Stimulated activated effector memory CD8-positive, alpha-beta T cell treated with anti-CD3 and anti-CD28 coated beads, Interleukin-12 subunit alpha, Interleukin-12 subunit beta, amount 100 ng/mL, for 72 hours (primary cell): ENCODE measurements around the gene HOXB6.

Experiments used
- ATAC-seq: fragments of 150-1000 bp; cut with Tn5 transposase; 2 replicates; pipeline ENCODE4 v1.10.0; 2021
- DNase-seq, 2 donors: peaks; one replicate each; pipeline ENCODE4 v3.0.0; 2021 to 2022; ENCODE audit warnings: low spot score in 2 of 2
- H3K27ac Mint-ChIP-seq: one replicate; pipeline ENCODE4 v1.8.0; 2022; ENCODE audit warnings: mild to moderate bottlenecking, mixed read lengths
- H3K36me3 Mint-ChIP-seq: one replicate; pipeline ENCODE4 v1.8.0; 2022; ENCODE audit warnings: mild to moderate bottlenecking, mixed read lengths
- H3K4me1 Mint-ChIP-seq: one replicate; pipeline ENCODE4 v1.8.0; 2022; ENCODE audit warnings: mixed read lengths
- H3K4me3 Mint-ChIP-seq: one replicate; pipeline ENCODE4 v1.8.0; 2022; ENCODE audit warnings: mild to moderate bottlenecking, mixed read lengths
- H3K9me3 Mint-ChIP-seq: one replicate; pipeline ENCODE4 v1.8.0; 2022; ENCODE audit warnings: mixed read lengths

HOXB6 gene

GRCh38 chr17:48589060-48589830, 15.5 kb downstream of the HOXB6 start:
- Mint-ChIP-seq H3K4me3 (no peak overlapping the region), H3K4me1 (peaks cover 56% of the 10 kb centered on the region), H3K27ac (no peak overlapping the region), H3K9me3 (no peaks in the 10 kb centered on the region), H3K36me3 (no peaks in the 10 kb centered on the region)
- ATAC-seq (no peak), DNase-seq (no peak)

- Mint-ChIP-seq H3K27ac (no peak overlapping the region), H3K4me3 (no peak overlapping the region), H3K9me3 (no peaks in the 10 kb centered on the region), H3K36me3 (no peaks in the 10 kb centered on the region), H3K4me1 (peaks cover 50% of the 10 kb centered on the region)
- ATAC-seq: no peak
- no peak for DNase-seq
These were observed 16.3 kb downstream of the HOXB6 start for GRCh38 chr17:48588528-48588927.

- ATAC-seq (no peak), DNase-seq (no peak)
- Mint-ChIP-seq H3K27ac (no peak overlapping the region), H3K4me3 (no peak overlapping the region), H3K36me3 (no peaks in the 10 kb centered on the region), H3K4me1 (peaks cover 46% of the 10 kb centered on the region), H3K9me3 (no peaks in the 10 kb centered on the region)
These were observed 16.7 kb downstream of the HOXB6 start for GRCh38 chr17:48588074-48588415.

DNA sequence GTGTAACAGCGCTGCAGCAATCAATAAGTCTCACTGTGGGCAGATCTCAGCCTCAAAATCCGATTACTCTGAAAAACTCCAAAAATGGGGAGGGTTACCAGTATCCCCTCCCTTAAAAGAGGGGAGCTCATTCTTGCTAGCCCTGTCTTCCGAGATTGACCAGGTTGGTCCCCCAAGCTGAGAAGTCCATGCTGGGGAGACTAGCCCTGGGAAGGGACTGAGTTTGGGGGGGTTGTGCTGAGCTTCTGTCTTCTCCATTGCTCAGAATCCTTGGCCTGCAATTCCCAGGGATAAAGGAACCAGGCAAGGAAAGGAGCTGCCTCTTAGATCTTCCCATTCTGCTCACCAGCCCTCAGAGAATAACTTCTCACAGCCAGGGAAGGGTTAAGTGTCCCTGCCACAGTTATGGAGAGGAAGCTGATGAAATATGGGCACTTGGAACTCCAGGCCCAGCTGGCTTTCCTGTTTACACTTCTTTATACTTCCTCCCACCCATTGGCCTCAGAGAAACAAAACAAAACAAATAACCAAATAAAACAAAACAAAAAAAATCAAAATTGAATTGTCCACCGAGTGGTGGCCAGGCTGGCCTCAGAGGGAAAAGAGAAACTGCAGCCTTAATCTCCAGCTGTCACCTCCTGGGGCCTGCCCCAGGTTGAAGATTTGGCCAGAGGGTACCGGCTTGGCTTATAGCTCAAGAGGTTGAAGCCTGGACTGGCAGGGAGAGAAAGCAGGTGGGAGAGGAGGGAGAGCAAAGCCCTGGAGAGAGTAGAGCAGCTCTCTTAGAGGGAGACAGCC, 17.3 kb downstream of the HOXB6 start:
- H3K27ac Mint-ChIP-seq: no peak overlapping the region
- H3K4me1 Mint-ChIP-seq: peaks cover 40% of the 10 kb centered on the region
- H3K9me3 Mint-ChIP-seq: no peaks in the 10 kb centered on the region
- DNase-seq: no peak
- no peak for ATAC-seq
- H3K36me3 Mint-ChIP-seq: no peaks in the 10 kb centered on the region
- peak overlapping the region; percentile 91 for H3K4me3 Mint-ChIP-seq

- H3K9me3 Mint-ChIP-seq: no peaks in the 10 kb centered on the region
- H3K4me1 Mint-ChIP-seq: peaks cover 37% of the 10 kb centered on the region
- H3K36me3 Mint-ChIP-seq: no peaks in the 10 kb centered on the region
- ATAC-seq: peak; percentile 51
- H3K4me3 Mint-ChIP-seq: peak overlapping the region; percentile 91
- no peak for DNase-seq
- H3K27ac Mint-ChIP-seq: peak overlapping the region; percentile 77
These were observed 18.2 kb downstream of the HOXB6 start for GRCh38 chr17:48586355-48587258.

GRCh38 chr17:48584223-48584741, 20.5 kb downstream of the HOXB6 start:
- peak overlapping the region; percentile 91 for H3K4me3 Mint-ChIP-seq
- H3K27ac Mint-ChIP-seq: no peak overlapping the region
- no peaks in the 10 kb centered on the region for H3K36me3 Mint-ChIP-seq
- peaks cover 37% of the 10 kb centered on the region for H3K4me1 Mint-ChIP-seq
- no peaks in the 10 kb centered on the region for H3K9me3 Mint-ChIP-seq
- ATAC-seq: no peak
- no peak for DNase-seq

DNA sequence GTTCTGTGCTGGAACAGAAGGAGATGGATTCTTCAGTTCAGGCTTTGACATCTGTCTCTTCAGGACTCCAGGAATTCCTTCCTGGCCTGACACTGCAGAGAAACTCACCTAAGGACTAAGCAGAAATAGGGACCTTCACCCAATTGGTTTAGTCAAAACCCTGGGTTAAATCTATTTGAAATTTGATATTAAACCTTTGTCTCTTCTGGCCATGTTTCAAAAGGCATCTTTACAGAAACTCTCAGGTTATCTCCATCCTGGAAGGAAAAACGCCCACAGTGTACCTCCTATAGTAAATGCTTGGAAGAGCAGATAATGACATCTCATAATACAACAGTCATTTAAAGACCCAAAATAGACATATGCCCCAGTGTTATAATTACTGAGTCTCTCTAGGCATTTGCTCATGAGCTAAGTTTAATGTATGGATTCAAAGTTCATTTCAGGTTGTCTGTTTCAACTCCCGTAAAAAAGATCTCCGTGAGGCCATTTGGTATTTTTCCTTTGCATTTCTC, 21.0 kb downstream of the HOXB6 start:
- ATAC-seq: no peak
- Mint-ChIP-seq H3K27ac (no peak overlapping the region), H3K9me3 (no peaks in the 10 kb centered on the region), H3K4me1 (peaks cover 42% of the 10 kb centered on the region), H3K36me3 (no peaks in the 10 kb centered on the region), H3K4me3 (peak overlapping the region; percentile 91)
- no peak for DNase-seq

- Mint-ChIP-seq H3K27ac (no peak overlapping the region), H3K4me1 (peaks cover 43% of the 10 kb centered on the region), H3K9me3 (no peaks in the 10 kb centered on the region), H3K4me3 (peak overlapping the region; percentile 54), H3K36me3 (no peaks in the 10 kb centered on the region)
- ATAC-seq: no peak
- no peak for DNase-seq
These were observed 22.1 kb downstream of the HOXB6 start for GRCh38 chr17:48582750-48583069.

DNA sequence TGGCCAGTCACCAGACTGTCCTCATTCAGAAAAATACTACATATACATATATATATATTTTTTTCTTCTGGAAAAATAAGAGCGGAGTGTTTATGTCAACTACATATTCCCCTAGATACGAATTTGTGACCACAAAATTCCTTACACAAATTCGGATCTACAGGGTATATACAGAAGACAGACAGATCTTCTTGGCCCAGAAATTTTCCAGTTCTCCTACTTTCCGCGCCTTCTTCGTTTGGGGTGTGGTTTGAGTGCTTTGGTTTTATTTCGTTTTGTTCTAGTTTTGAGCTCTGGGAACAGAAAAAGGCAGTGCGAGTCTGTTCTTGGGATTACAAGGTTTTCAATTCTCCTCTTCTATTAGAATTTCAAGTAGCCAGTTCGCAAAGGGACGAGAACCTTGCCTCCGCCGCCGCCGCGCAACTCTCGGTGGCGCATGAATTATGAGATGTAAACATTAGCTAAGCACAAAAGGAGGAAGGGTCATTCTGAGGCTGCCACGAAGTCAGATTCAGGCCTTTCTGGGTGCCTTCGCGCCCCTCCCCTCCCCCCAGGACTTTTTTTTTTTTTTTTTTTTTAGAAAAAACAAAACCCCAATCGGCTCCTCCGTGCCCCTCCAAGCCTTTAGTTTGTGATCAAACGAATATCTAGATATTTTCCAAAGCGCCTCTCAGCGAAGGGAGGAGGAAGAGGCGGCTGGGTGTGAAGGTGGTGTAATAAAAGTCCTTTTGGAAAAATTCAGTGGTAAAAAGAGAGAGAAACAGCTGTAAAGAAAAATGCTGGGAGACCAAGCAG, 24.8 kb downstream of the HOXB6 start:
- Mint-ChIP-seq H3K4me3 (peak overlapping the region; percentile 86), H3K4me1 (peaks cover 16% of the 10 kb centered on the region), H3K36me3 (no peaks in the 10 kb centered on the region), H3K27ac (no peak overlapping the region), H3K9me3 (no peaks in the 10 kb centered on the region)
- no peak for DNase-seq
- no peak for ATAC-seq

- H3K9me3 Mint-ChIP-seq: no peaks in the 10 kb centered on the region
- peak overlapping the region; percentile 92 for H3K27ac Mint-ChIP-seq
- ATAC-seq (no peak), DNase-seq (no peak)
- H3K4me1 Mint-ChIP-seq: peaks cover 10% of the 10 kb centered on the region
- H3K36me3 Mint-ChIP-seq: no peaks in the 10 kb centered on the region
- peak overlapping the region; percentile 86 for H3K4me3 Mint-ChIP-seq
These were observed 25.4 kb downstream of the HOXB6 start for GRCh38 chr17:48579471-48579759.

- no peaks in the 10 kb centered on the region for H3K36me3 Mint-ChIP-seq
- no peaks in the 10 kb centered on the region for H3K9me3 Mint-ChIP-seq
- H3K27ac Mint-ChIP-seq: peak overlapping the region; percentile 92
- ATAC-seq (peak; percentile 72), DNase-seq (no peak)
- H3K4me1 Mint-ChIP-seq: peaks cover 9% of the 10 kb centered on the region
- H3K4me3 Mint-ChIP-seq: peak overlapping the region; percentile 86
These were observed 25.9 kb downstream of the HOXB6 start for GRCh38 chr17:48578616-48579470.

DNA sequence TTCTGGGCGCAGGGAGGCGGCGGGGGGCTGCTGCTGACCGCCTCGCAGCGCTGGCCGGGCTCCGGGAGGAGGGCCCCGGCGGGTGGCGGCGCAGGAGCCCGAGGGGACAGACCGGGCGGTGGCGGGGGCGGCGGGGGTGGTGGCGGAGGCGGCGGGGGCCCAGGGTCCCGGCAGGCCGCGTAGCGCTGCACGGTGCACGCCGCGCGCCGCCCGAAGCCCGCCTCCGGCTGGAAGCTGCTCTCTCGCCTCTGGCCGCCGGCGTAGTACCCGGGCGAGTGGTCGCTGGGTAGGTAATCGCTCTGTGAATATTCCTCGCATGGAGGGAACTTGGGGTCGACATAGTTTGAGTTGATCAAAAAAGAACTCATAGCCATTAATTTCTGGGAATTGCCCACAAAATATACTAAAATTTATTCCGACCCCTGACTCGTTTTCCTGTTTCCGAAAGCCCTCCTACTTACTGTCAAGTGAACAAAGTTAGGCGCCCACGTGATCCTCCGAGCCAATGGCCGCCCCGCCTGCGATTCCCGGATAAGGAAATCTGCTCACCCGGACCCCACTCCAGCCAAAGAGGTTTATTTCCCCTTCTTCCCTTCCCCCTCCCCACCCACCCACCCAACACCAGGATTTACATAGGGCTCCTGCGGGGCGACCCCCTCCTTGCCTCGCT, 26.7 kb downstream of the HOXB6 start, which contains the start of gene HOXB4:
HOXB4 (minus strand) TSS at position 405 of the 670 bp plus-strand sequence; CDS start at position 374, 31 bp downstream.
- Mint-ChIP-seq H3K9me3 (no peaks in the 10 kb centered on the region), H3K27ac (peak within 1 kb of the TSS; percentile 92), H3K36me3 (no peaks in the 10 kb centered on the region), H3K4me3 (peak within 1 kb of the TSS; percentile 86), H3K4me1 (peaks cover 9% of the 10 kb centered on the region)
- ATAC-seq (peak; percentile 83), DNase-seq (peak in 1 of 2 donors; percentile 83)

GRCh38 chr17:48577330-48577945, 27.3 kb downstream of the HOXB6 start:
- Mint-ChIP-seq H3K27ac (peak overlapping the region; percentile 92), H3K4me3 (peak overlapping the region; percentile 86), H3K36me3 (no peaks in the 10 kb centered on the region), H3K4me1 (peaks cover 9% of the 10 kb centered on the region), H3K9me3 (no peaks in the 10 kb centered on the region)
- DNase-seq: no peak
- ATAC-seq: peak; percentile 14
